Astrocyte of the cerebellum (primary cell): ENCODE measurements around the gene PRKN.

Experiments
- DNase-seq: peaks from one replicate; pipeline ENCODE4 v3.0.0-alpha.2; 2011; ENCODE audit warnings: low read depth
- H3K4me3 ChIP-seq: 2 replicates; pipeline ENCODE4 v1.5.1; 2011; ENCODE audit warnings: mild to moderate bottlenecking, low read depth, low read length, moderate library complexity
- in situ Hi-C: cut with HindIII; loops from 2 replicates; pipeline ENCODE4 v1.10.0; 2017; ENCODE audit warnings: low sequenced_read_pairs
- TF ChIP-seq, protein P1 (sequence below): IDR thresholded peaks from 2 replicates; pipeline ENCODE4 v1.5.1; 2012; ENCODE audit warnings: low read length, low read depth, moderate library complexity, mild to moderate bottlenecking; ENCODE audit errors: missing control alignments

Gene PRKN

DNA sequence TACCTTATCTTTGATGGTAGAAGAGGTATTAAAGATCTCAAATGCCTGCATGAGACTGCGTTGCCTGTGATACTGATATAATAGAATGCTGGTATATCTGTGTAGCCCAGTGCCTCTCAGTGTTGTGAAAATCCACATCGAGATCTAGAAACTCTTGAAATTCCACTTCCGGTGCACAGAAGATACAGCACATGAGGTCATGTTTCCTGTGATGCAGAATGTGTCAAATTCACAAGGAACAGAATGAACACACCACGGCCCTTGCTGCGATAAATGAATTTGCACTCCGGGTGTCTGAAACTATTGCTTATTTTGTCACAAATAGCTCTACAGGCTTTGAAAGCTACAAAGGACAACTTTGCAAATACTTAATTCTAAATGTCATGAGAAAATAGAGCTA lies 765.8 kb downstream of the PRKN start:
- TF ChIP-seq, protein P1, sequence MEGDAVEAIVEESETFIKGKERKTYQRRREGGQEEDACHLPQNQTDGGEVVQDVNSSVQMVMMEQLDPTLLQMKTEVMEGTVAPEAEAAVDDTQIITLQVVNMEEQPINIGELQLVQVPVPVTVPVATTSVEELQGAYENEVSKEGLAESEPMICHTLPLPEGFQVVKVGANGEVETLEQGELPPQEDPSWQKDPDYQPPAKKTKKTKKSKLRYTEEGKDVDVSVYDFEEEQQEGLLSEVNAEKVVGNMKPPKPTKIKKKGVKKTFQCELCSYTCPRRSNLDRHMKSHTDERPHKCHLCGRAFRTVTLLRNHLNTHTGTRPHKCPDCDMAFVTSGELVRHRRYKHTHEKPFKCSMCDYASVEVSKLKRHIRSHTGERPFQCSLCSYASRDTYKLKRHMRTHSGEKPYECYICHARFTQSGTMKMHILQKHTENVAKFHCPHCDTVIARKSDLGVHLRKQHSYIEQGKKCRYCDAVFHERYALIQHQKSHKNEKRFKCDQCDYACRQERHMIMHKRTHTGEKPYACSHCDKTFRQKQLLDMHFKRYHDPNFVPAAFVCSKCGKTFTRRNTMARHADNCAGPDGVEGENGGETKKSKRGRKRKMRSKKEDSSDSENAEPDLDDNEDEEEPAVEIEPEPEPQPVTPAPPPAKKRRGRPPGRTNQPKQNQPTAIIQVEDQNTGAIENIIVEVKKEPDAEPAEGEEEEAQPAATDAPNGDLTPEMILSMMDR = no peak
- in situ Hi-C loops = no loop called here
- DNase-seq = no peak
- no peak overlapping the region for H3K4me3 ChIP-seq

DNA sequence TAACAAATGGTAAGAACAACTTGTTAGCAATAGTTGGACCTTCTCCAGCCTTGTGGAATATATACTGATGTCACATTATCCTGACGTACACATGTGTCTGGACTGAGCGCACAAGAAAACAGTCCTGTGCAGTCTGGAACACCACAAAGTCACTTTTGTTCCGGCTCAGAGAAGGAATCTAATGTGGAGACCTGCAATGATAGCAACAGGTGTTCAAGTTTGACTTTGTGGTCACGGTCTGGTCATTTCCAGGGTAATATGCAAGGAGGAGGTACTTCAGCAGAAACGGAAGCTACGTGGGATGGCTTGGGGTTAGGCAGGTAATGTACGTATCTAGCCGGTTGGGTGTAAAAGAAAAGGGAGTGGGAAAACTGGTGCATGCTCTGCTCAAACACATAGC lies 766.5 kb downstream of the PRKN start:
- DNase-seq = no peak
- in situ Hi-C loops = no loop called here
- H3K4me3 ChIP-seq = no peak overlapping the region
- TF ChIP-seq, protein P1 = no peak

DNA sequence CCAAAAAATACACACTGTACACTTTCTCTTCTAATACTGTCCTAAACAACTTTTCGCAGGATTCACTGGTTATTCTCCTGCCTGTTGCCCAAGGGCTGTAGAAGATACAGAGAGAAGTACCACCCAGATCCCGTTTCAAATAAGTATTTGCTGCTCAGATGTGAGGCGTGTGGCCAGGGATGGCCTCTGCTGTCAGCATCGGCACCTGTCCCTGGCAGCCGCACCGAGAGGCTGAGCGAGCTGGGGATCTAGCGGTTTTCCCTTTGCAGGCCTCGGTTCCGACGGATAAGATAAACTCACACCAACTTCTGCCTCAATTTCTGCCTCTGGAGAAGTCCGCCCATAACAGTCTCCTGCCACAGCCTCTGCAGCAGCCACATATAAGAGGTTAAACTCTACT lies 768.5 kb downstream of the PRKN start:
- in situ Hi-C loops = no loop called here
- TF ChIP-seq, protein P1 = no peak
- DNase-seq = no peak
- H3K4me3 ChIP-seq = no peak overlapping the region

DNA sequence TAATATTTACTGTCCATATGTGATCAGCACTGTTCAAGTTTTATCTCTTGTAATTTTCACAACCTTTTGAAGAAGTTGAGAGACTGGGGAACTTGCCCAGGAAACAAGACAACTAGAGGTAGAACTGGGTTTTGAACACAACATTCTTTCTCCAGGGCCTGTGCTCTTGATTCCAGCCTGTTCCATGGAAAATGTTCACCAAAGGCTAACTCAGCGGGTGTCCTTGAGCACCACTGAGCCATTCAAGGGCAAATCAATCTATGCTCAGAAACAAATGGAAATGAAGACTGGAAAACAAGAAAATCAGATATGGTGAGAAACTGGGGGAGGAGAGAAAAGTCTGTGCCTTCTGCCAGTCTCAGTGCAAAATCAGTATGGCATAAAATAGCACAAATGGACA lies 771.5 kb downstream of the PRKN start:
- in situ Hi-C loops = no loop called here
- TF ChIP-seq, protein P1 = no peak

DNA sequence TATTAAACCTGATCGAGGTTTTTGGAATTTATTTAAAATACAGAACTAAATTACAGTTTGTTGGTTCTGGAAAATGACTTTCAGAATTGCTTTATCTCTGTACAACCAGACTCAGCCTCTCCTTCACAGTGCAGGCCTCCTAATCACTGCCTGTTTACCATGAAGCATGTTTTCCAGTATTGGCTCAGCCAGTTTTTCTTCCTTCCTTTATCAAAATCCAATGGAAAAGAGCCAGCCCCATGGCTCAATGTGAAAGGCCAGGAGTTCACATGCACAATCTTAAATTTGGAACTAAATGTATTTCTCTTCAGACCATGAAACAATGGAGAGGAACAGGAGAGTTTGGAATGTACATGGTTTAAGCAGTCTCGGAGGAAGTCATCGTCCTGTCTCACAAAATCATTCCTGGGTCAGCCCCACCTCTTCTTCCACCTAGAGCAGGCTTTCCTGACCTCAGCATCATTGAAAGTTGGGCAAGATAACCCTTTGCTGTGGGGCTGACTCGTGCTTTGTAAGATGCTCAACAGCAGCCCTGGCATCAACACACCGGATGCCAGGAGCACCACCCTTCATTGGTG lies 772.8 kb downstream of the PRKN start:
- in situ Hi-C loops = no loop called here
- no peak for DNase-seq

More for the DNA sequence above, 771.5 kb downstream of the PRKN start:
- DNase-seq = no peak
- no peak overlapping the region for H3K4me3 ChIP-seq

DNA sequence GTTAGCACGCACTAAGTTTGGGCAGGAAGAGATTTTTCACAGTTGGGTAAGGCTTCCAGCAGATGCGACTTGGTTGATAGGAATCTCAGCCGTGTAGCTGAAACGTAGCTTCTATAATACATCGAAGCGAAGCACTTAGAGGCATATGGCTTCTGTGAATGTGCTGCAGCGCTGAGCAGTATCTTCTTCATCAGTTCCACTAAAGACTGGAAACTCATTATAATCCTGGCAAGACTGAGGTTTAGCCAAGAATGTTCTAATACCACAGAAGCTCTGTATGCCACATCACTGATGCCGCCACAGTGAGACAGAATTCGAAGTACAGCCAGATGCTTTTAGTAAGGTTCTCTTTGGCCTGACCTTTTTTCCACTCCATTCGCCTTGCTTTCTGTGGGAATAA lies 773.5 kb downstream of the PRKN start:
- no peak overlapping the region for H3K4me3 ChIP-seq
- DNase-seq = no peak
- in situ Hi-C loops = no loop called here
- TF ChIP-seq, protein P1 = no peak

More for the DNA sequence above, 772.8 kb downstream of the PRKN start:
- TF ChIP-seq, protein P1 = no peak
- H3K4me3 ChIP-seq = no peak overlapping the region
